CD4-positive, alpha-beta memory T cell (primary cell): ENCODE results near the gene TM7SF3. TPM values are rescaled to one million over a fixed set of nuclear protein-coding genes. Genes with fewer than 3 reads are reported as not detected.
A peak's percentile ranks its signal among the peaks of the same experiment; 100 is the strongest.

Source experiments
- CTCF ChIA-PET: fragments of 350-600 bp; sonication (Branson Sonifier 250); formaldehyde crosslinking; loops from one replicate; lab custom pipeline; 2021; ENCODE audit warnings: inconsistent platforms; ENCODE audit not compliant: partially characterized antibody; lab: Charles Lee
- POLR2A ChIA-PET: fragments of 350-600 bp; sonication (Branson Sonifier 250); formaldehyde crosslinking; loops from one replicate; lab custom pipeline; 2021; ENCODE audit not compliant: partially characterized antibody; lab: Charles Lee
- DNase-seq, 5 donors: peaks; one replicate each; pipeline versions ENCODE4 v3.0.0 to v3.0.0-alpha.2; 2020 to 2022; ENCODE audit warnings: mixed read lengths in 1 of 5
- H3K27ac ChIP-seq: one replicate; pipeline ENCODE4 v1.7.0; 2013; ENCODE audit warnings: low read depth, low read length
- H3K27me3 ChIP-seq: 2 replicates; pipeline ENCODE4 v1.7.0; 2013; ENCODE audit warnings: mild to moderate bottlenecking, low read length, moderate library complexity; ENCODE audit not compliant: insufficient read depth
- H3K36me3 ChIP-seq: 2 replicates; pipeline ENCODE4 v1.7.0; 2013; ENCODE audit warnings: mild to moderate bottlenecking, low read length, moderate library complexity; ENCODE audit not compliant: insufficient read depth
- H3K4me1 ChIP-seq: 2 replicates; pipeline ENCODE4 v1.7.0; 2013; ENCODE audit warnings: mild to moderate bottlenecking, low read length, moderate library complexity; ENCODE audit not compliant: insufficient read depth
- H3K4me3 ChIP-seq, 2 donors: one replicate each; pipeline ENCODE4 v1.7.0; 2013; ENCODE audit warnings: low read length in 2 of 2, mild to moderate bottlenecking in 1 of 2
- H3K9me3 ChIP-seq, 2 donors: one replicate each; pipeline ENCODE4 v1.7.0; 2013; ENCODE audit warnings: low read length in 2 of 2, control low read depth in 1 of 2; ENCODE audit not compliant: control insufficient read depth in 1 of 2
- H3K27ac Mint-ChIP-seq, 7 donors: one replicate each; pipeline ENCODE4 v1.8.0; 2020 to 2021; ENCODE audit warnings: mixed read lengths in 7 of 7, mild to moderate bottlenecking in 6 of 7, inconsistent platforms in 3 of 7, moderate library complexity in 3 of 7
- H3K27me3 Mint-ChIP-seq, 2 donors: one replicate each; pipeline ENCODE4 v1.8.0; 2020 to 2021; ENCODE audit warnings: mixed read lengths in 2 of 2
- H3K36me3 Mint-ChIP-seq, 2 donors: one replicate each; pipeline ENCODE4 v1.8.0; 2020 to 2021; ENCODE audit warnings: mixed read lengths in 2 of 2, inconsistent platforms in 1 of 2, mild to moderate bottlenecking in 1 of 2
- H3K4me1 Mint-ChIP-seq, 4 donors: one replicate each; pipeline ENCODE4 v1.8.0; 2020 to 2021; ENCODE audit warnings: mixed read lengths in 4 of 4, mild to moderate bottlenecking in 1 of 4
- H3K4me3 Mint-ChIP-seq, 8 donors: one replicate each; pipeline ENCODE4 v1.8.0; 2020 to 2021; ENCODE audit warnings: mixed read lengths in 8 of 8, mild to moderate bottlenecking in 7 of 8, moderate library complexity in 6 of 8, inconsistent platforms in 3 of 8
- H3K9me3 Mint-ChIP-seq, 8 donors: one replicate each; pipeline ENCODE4 v1.8.0; 2020 to 2021; ENCODE audit warnings: mixed read lengths in 8 of 8, mild to moderate bottlenecking in 5 of 8, inconsistent platforms in 3 of 8, moderate library complexity in 1 of 8
- intact Hi-C: fragments of 100-400 bp; cut with micrococcal nuclease; formaldehyde crosslinking; loops from one replicate; pipeline ENCODE4 v1.15.1; 2023
- polyA plus RNA-seq, 2 donors: library from polyadenylated mRNA; unstranded; fragments of 300-500 nt; fragmentation: Illumina TruSeq; gene quantifications; one replicate each; pipeline ENCODE4 v1.2.3, GENCODE V29; 2021
- total RNA-seq, 2 experiments: library from RNA; stranded (reverse); gene quantifications; one replicate each; pipeline ENCODE4 v1.2.3, GENCODE V29; 2021

The TM7SF3 gene
- total and polyA plus RNA-seq, 4 experiments from 2014 or later = 27.7 to 61.6 (median 37.9) TPM

DNA sequence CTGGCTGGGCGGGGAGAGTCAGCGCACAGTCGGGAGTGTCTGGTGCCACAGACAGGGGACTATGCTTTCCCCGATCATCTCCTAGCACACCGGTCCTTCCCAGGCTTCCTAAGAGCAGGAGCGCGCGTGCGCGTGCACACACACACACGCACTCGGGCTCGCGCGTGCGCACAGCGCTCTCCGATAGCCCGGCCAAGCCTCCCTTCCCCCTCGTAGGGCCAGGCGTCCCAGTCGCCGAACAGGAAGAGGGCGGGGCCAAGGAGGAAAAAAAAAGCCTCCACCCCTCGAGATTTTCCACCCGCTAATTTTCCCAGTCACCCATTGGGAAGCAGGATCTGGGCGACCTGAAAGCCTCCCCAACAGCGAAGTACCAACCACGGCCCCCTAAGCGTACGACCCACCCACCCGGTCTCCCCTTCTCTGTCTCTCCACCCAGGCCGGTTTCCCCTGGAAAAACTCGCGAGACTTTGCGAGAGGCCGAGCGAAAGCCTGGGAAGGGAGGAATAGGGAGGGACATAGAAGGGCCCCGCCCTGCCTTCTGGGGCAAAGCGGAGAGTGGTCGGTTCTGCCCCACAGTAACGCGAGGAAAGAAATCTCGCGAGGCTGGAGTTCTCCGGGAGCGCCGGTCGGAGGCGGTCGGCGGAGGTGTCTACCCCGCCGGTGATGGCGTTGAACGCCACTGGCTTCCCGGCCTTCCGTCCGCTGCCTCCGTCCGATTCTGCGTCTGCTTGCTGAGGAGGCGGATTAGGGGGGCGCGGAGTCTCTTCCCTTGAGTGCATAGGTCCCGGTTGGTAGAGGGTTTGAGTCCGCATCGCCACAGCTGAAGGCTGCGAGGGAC, 76.1 kb downstream of the TM7SF3 start, which contains the start of the genes FGFR1OP2 and INTS13:
Gene FGFR1OP2 (plus strand): TSS at position 608 of the 838 bp plus-strand sequence. CDS start 15,689 bp downstream, outside the sequence.
Gene INTS13 (minus strand): TSS at position 119 of the 838 bp plus-strand sequence. CDS start 1,178 bp downstream, outside the sequence.
- intact Hi-C loops = loop anchor here (1.0 to 10.0 kb wide), 6 partner anchors 34 to 1257 kb away; partner anchors contain the start of genes CCDC91, ITPR2, MRPS35 and STK38L
- ChIA-PET POLR2A (interaction anchor here (0.6 to 3.5 kb wide), 9 partner anchors 12 to 106 kb away, joined by 3 to 28 read pairs (median 4); partner anchors contain the start of genes MED21 and TM7SF3), CTCF (interaction anchor here (0.6 to 1.0 kb wide), 2 partner anchors 77 to 79 kb away, joined by 4 read pairs; no protein-coding TSS in a partner anchor)
- H3K4me3 Mint-ChIP-seq = peak within 1 kb of the TSS; percentile 91 to 99 (median 98)
- peak; percentile 95 to 96 (median 96) for DNase-seq
- H3K27ac Mint-ChIP-seq = peak within 1 kb of the TSS; percentile 90 to 100 (median 99)
- Histone ChIP-seq H3K27me3 (no peaks in the 10 kb centered on the region), H3K9me3 (no peaks in the 10 kb centered on the region), H3K4me1 (peaks cover 66% of the 10 kb centered on the region), H3K36me3 (no peaks in the 10 kb centered on the region), H3K27ac (peak within 1 kb of the TSS; percentile 89), H3K4me3 (peak within 1 kb of the TSS; percentile 82 to 92)
- H3K4me1 Mint-ChIP-seq = peaks cover 44 to 85% (median 58%) of the 10 kb centered on the region in 4 donors
- no peaks in the 10 kb centered on the region for H3K27me3 Mint-ChIP-seq
- H3K36me3 Mint-ChIP-seq = peaks cover 0 to 27% of the 10 kb centered on the region in 2 donors
- no peaks in the 10 kb centered on the region for H3K9me3 Mint-ChIP-seq

DNA sequence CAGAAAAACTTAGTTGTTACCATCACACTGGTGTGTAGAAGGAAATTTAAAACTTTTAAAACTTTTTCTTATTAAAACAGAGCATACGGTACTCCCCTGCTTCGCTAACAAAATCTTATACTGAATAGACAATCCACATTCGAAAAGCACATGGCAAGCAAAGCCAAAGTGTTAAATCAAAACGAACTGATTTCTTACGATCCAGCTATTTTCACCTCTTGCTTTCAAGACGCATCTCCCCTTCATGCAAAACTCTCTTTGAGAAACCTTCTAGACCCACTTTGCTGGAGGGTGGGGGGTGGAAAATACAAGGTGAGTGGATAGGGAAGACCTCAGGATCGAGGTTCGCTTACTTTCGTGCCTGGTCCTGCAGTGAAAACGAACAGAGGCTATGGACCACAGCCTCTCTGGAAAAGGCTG, 76.7 kb downstream of the TM7SF3 start:
- no peaks in the 10 kb centered on the region for H3K9me3 ChIP-seq
- no peaks in the 10 kb centered on the region for H3K27me3 Mint-ChIP-seq
- no peaks in the 10 kb centered on the region for H3K27me3 ChIP-seq
- CTCF ChIA-PET = interaction anchor here (0.6 to 1.0 kb wide), 3 partner anchors 76 to 79 kb away, joined by 3 to 4 read pairs (median 4); partner anchors contain the start of gene TM7SF3
- no peaks in the 10 kb centered on the region for H3K36me3 ChIP-seq
- peaks cover 3 to 28% of the 10 kb centered on the region in 2 donors for H3K36me3 Mint-ChIP-seq
- H3K27ac ChIP-seq = peak overlapping the region; percentile 89
- peaks cover 45 to 85% (median 58%) of the 10 kb centered on the region in 4 donors for H3K4me1 Mint-ChIP-seq
- H3K4me1 ChIP-seq = peaks cover 65% of the 10 kb centered on the region
- POLR2A ChIA-PET = interaction anchor here (0.6 to 3.5 kb wide), 8 partner anchors 12 to 105 kb away, joined by 3 to 28 read pairs (median 4); partner anchors contain the start of genes ITPR2, MED21 and TM7SF3
- intact Hi-C loops = loop anchor here (10.0 kb wide), 1 partner anchor 1257 kb away; the partner anchor contains the start of gene CCDC91
- DNase-seq = no peak
- no peaks in the 10 kb centered on the region for H3K9me3 Mint-ChIP-seq
- peak overlapping the region; percentile 82 to 92 for H3K4me3 ChIP-seq
- peak overlapping the region; percentile 90 to 100 (median 99) for H3K27ac Mint-ChIP-seq
- peak overlapping the region; percentile 91 to 99 (median 98) for H3K4me3 Mint-ChIP-seq

GRCh38 chr12:26936559-26937442, 77.4 kb downstream of the TM7SF3 start:
- Mint-ChIP-seq H3K9me3 (no peaks in the 10 kb centered on the region), H3K36me3 (peaks cover 3 to 28% of the 10 kb centered on the region in 2 donors), H3K4me3 (peak overlapping the region; percentile 91 to 99 (median 98)), H3K27ac (peak overlapping the region; percentile 90 to 100 (median 99)), H3K4me1 (peaks cover 46 to 85% (median 58%) of the 10 kb centered on the region in 4 donors), H3K27me3 (no peaks in the 10 kb centered on the region)
- peak overlapping the region; percentile 82 to 92 for H3K4me3 ChIP-seq
- H3K27ac ChIP-seq = peak overlapping the region; percentile 89
- DNase-seq = peak in 3 of 5 donors; percentile 25 to 53 (median 28)
- intact Hi-C loops = loop anchor here (10.0 kb wide), 1 partner anchor 1258 kb away; the partner anchor contains the start of gene CCDC91
- peaks cover 64% of the 10 kb centered on the region for H3K4me1 ChIP-seq
- ChIA-PET CTCF (interaction anchor here (0.9 to 2.1 kb wide), 5 partner anchors 52 to 104 kb away, joined by 3 to 16 read pairs (median 3); partner anchors contain the start of genes ITPR2 and TM7SF3), POLR2A (interaction anchor here (0.6 to 3.5 kb wide), 12 partner anchors 13 to 307 kb away, joined by 3 to 28 read pairs (median 3); partner anchors contain the start of genes ITPR2, MED21, STK38L and TM7SF3)
- no peaks in the 10 kb centered on the region for H3K36me3 ChIP-seq
- no peaks in the 10 kb centered on the region for H3K27me3 ChIP-seq
- H3K9me3 ChIP-seq = no peaks in the 10 kb centered on the region

- peak overlapping the region; percentile 89 for H3K27ac ChIP-seq
- DNase-seq = peak in 2 of 5 donors; percentile 12 to 51
- H3K36me3 Mint-ChIP-seq = peaks cover 3 to 28% of the 10 kb centered on the region in 2 donors
- H3K4me1 Mint-ChIP-seq = peaks cover 43 to 79% (median 54%) of the 10 kb centered on the region in 4 donors
- no peaks in the 10 kb centered on the region for H3K27me3 Mint-ChIP-seq
- H3K4me3 Mint-ChIP-seq = peak overlapping the region; percentile 60 to 99 (median 94)
- intact Hi-C loops = loop anchor here (10.0 kb wide), 1 partner anchor 1259 kb away; the partner anchor contains the start of gene CCDC91
- no peaks in the 10 kb centered on the region for H3K36me3 ChIP-seq
- no peaks in the 10 kb centered on the region for H3K9me3 Mint-ChIP-seq
- peak overlapping the region; percentile 90 to 99 (median 95) for H3K27ac Mint-ChIP-seq
- H3K27me3 ChIP-seq = no peaks in the 10 kb centered on the region
- H3K4me1 ChIP-seq = peaks cover 55% of the 10 kb centered on the region
- H3K9me3 ChIP-seq = no peaks in the 10 kb centered on the region
- POLR2A ChIA-PET = interaction anchor here (0.6 to 2.2 kb wide), 6 partner anchors 14 to 308 kb away, joined by 3 to 10 read pairs (median 3); partner anchors contain the start of genes ITPR2, STK38L and TM7SF3
- CTCF ChIA-PET = interaction anchor here (1.0 to 2.1 kb wide), 3 partner anchors 51 to 103 kb away, joined by 3 to 16 read pairs (median 3); partner anchors contain the start of genes ITPR2 and TM7SF3
- H3K4me3 ChIP-seq = peak overlapping the region; percentile 2 to 92
These were observed 78.4 kb downstream of the TM7SF3 start for GRCh38 chr12:26935636-26936378.

- ChIA-PET CTCF (no interaction called here), POLR2A (no interaction called here)
- intact Hi-C loops = no loop called here
- H3K36me3 Mint-ChIP-seq = peaks cover 35 to 48% of the 10 kb centered on the region in 2 donors
- H3K9me3 Mint-ChIP-seq = no peaks in the 10 kb centered on the region
- peak overlapping the region in 3 of 7 donors; percentile 1 to 61 (median 50) for H3K27ac Mint-ChIP-seq
- no peaks in the 10 kb centered on the region for H3K27me3 Mint-ChIP-seq
- no peak for DNase-seq
- no peak overlapping the region for H3K27ac ChIP-seq
- peaks cover 19% of the 10 kb centered on the region for H3K36me3 ChIP-seq
- H3K9me3 ChIP-seq = no peaks in the 10 kb centered on the region
- peaks cover 21% of the 10 kb centered on the region for H3K4me1 ChIP-seq
- no peaks in the 10 kb centered on the region for H3K27me3 ChIP-seq
- H3K4me3 ChIP-seq = no peak overlapping the region
- no peak overlapping the region for H3K4me3 Mint-ChIP-seq
- peaks cover 28 to 43% (median 35%) of the 10 kb centered on the region in 4 donors for H3K4me1 Mint-ChIP-seq
These were observed 84.6 kb downstream of the TM7SF3 start for GRCh38 chr12:26929590-26929989.
